ENCODE measurements around the gene SCAMP2. TPM values are rescaled to one million over a fixed set of nuclear protein-coding genes. Genes with fewer than 3 reads are reported as not detected.

Gene SCAMP2
- total and polyA plus RNA-seq, 2 donors, result 22.4 to 46.3 TPM

Small RNA genes within 50 kb of the gene (small RNA-seq; reads per million reads assigned to genes)
- gene CPLX3, result not detected
- 0.24 reads per million for gene MIR6882

Other genes with a start within 250 kb of the SCAMP2 start
- gene EDC3, start 177.3 kb downstream of the SCAMP2 start, total RNA-seq, result 16.0 TPM
- gene EDC3, start 177.3 kb downstream of the SCAMP2 start, polyA plus RNA-seq, result 20.8 TPM
- 0.26 TPM for gene CYP1A1, start 147.8 kb downstream of the SCAMP2 start, total RNA-seq
- 7.3 TPM for gene CYP1A1, start 147.8 kb downstream of the SCAMP2 start, polyA plus RNA-seq
- gene CYP1A2, start 124.5 kb downstream of the SCAMP2 start, total RNA-seq, result not detected
- gene CYP1A2, start 124.5 kb downstream of the SCAMP2 start, polyA plus RNA-seq, result not detected
- 17.8 TPM for gene CSK, start 91.3 kb downstream of the SCAMP2 start, total RNA-seq
- gene CSK, start 91.3 kb downstream of the SCAMP2 start, polyA plus RNA-seq, result 30.7 TPM
- 0.85 TPM for gene LMAN1L, start 60.5 kb downstream of the SCAMP2 start, total RNA-seq
- 0.33 TPM for gene LMAN1L, start 60.5 kb downstream of the SCAMP2 start, polyA plus RNA-seq
- gene CPLX3, start 46.7 kb downstream of the SCAMP2 start, total RNA-seq, result not detected
- 0.22 TPM for gene CPLX3, start 46.7 kb downstream of the SCAMP2 start, polyA plus RNA-seq
- 16.1 TPM for gene ULK3, start 30.2 kb downstream of the SCAMP2 start, total RNA-seq
- 25.1 TPM for gene ULK3, start 30.2 kb downstream of the SCAMP2 start, polyA plus RNA-seq
- gene MPI, start 16.7 kb upstream of the SCAMP2 start, total RNA-seq, result 33.6 TPM
- 37.4 TPM for gene MPI, start 16.7 kb upstream of the SCAMP2 start, polyA plus RNA-seq
- 52.0 TPM for gene FAM219B, start 33.5 kb upstream of the SCAMP2 start, total RNA-seq
- gene FAM219B, start 33.5 kb upstream of the SCAMP2 start, polyA plus RNA-seq, result 62.3 TPM
- gene COX5A, start 64.7 kb upstream of the SCAMP2 start, total RNA-seq, result 43.6 TPM
- 259 TPM for gene COX5A, start 64.7 kb upstream of the SCAMP2 start, polyA plus RNA-seq
- 5.2 TPM for gene RPP25, start 83.4 kb upstream of the SCAMP2 start, total RNA-seq
- gene RPP25, start 83.4 kb upstream of the SCAMP2 start, polyA plus RNA-seq, result 13.5 TPM
- 6.9 TPM for gene SCAMP5, start 122.2 kb upstream of the SCAMP2 start, total RNA-seq
- 19.4 TPM for gene SCAMP5, start 122.2 kb upstream of the SCAMP2 start, polyA plus RNA-seq
- gene PPCDC, start 150.2 kb upstream of the SCAMP2 start, total RNA-seq, result 12.8 TPM
- gene PPCDC, start 150.2 kb upstream of the SCAMP2 start, polyA plus RNA-seq, result 13.6 TPM